Neural cell (in vitro differentiated cells): ENCODE data around the gene SDCBP2.
A peak's percentile ranks its signal among the peaks of the same experiment; 100 is the strongest.

Experiments
- EZH2 ChIP-seq: fragments of 200-600, 300-800 bp; shearing (Covaris generic), sonication (generic); IDR thresholded peaks from 2 replicates; pipeline ENCODE4 v1.6.1; 2014; ENCODE audit warnings: antibody characterized with exemption, low read length, borderline replicate concordance, mild to moderate bottlenecking; ENCODE audit not compliant: insufficient read depth, poor library complexity, severe bottlenecking
- TF ChIP-seq, protein P1 (sequence below): IDR thresholded peaks from 2 replicates; pipeline ENCODE4 v1.6.1; 2012; ENCODE audit warnings: borderline replicate concordance

DNA sequence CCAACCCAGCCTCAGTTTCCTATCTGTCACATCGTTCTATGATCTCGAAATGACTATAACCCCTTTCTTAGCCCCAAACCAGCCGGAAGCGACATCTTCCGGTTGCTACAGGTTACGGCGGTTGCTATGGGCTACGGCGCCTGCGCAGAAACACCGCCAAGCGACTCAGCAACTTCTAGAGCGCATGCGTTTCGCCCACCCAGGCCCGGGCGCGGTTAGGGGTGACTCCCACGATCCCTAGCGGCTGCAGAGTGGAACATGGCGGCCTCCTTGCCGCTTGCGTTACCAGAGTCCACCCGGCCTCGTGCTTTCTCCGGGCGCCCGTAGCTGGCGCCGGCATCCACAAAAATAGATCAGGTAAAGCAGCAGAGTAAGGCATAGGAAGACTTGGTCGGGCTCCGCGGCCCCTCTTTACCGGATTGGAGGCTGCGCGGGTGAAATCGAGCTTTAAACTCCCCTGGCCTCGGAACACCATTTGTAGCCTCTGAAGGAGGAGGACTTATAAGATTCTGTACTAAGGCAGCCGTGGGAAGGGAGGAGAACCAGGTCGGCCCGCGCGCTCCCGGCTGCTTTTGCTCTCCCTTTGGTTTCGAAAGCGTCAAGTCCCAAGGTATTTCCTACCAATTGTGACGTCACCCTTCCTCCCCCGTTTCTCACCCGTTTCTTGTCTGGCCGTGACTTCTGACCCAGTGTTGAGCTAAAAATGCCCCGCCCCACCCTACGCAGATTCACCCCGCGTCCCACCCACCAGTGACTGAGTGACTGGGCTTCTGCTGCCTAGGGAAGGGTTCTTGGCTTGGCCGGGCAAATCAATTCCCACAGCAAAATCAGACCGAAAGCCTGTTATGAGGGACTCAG lies 3.5 kb downstream of the SDCBP2 start:
- no peak for TF ChIP-seq EZH2
- TF ChIP-seq, protein P1, sequence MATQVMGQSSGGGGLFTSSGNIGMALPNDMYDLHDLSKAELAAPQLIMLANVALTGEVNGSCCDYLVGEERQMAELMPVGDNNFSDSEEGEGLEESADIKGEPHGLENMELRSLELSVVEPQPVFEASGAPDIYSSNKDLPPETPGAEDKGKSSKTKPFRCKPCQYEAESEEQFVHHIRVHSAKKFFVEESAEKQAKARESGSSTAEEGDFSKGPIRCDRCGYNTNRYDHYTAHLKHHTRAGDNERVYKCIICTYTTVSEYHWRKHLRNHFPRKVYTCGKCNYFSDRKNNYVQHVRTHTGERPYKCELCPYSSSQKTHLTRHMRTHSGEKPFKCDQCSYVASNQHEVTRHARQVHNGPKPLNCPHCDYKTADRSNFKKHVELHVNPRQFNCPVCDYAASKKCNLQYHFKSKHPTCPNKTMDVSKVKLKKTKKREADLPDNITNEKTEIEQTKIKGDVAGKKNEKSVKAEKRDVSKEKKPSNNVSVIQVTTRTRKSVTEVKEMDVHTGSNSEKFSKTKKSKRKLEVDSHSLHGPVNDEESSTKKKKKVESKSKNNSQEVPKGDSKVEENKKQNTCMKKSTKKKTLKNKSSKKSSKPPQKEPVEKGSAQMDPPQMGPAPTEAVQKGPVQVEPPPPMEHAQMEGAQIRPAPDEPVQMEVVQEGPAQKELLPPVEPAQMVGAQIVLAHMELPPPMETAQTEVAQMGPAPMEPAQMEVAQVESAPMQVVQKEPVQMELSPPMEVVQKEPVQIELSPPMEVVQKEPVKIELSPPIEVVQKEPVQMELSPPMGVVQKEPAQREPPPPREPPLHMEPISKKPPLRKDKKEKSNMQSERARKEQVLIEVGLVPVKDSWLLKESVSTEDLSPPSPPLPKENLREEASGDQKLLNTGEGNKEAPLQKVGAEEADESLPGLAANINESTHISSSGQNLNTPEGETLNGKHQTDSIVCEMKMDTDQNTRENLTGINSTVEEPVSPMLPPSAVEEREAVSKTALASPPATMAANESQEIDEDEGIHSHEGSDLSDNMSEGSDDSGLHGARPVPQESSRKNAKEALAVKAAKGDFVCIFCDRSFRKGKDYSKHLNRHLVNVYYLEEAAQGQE, result peak; percentile 51
